GM10248 (cell line): ENCODE data around the gene KAZN.

Experiments used
- CTCF ChIA-PET: fragments of 300-600 bp; sonication (Branson Sonifier 250); formaldehyde crosslinking; extraction: SDS; loops from one replicate; lab custom pipeline; 2021; ENCODE audit warnings: antibody characterized with exemption; lab: Yijun Ruan, JAX
- POLR2A ChIA-PET: fragments of 350-650 bp; sonication (Branson Sonifier 250); formaldehyde crosslinking; extraction: SDS; loops from one replicate; lab custom pipeline; 2020; ENCODE audit warnings: antibody characterized with exemption; lab: Yijun Ruan, JAX
- DNase-seq: peaks from one replicate; pipeline ENCODE4 v3.0.0; 2012; ENCODE audit errors: extremely low spot score
- TF ChIP-seq, protein P1 (sequence below): IDR thresholded peaks from 2 replicates; pipeline ENCODE4 v1.5.1; 2012; ENCODE audit warnings: mild to moderate bottlenecking, low read depth; ENCODE audit errors: extremely low read depth, missing control alignments, control extremely low read depth

The KAZN gene

DNA sequence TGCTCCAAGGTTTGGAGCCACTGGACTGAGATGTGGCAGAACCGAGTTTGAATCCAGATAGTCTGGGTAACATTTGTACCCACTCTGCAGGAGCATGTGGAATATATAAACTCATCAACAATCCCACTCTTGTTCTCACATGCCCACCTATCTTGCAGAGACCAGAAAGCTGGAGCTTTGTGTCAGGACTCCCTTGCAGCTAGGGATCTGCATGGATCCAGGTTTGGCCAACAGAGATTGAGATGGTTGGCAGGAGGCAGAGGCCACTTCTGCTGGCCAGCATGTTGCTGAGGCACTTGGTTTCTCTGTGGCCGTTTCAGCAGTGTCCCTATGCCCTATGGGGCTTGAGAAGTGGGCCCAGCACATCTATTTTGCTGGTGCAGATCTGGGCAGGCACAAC is 208.3 kb downstream of the KAZN start:
- POLR2A ChIA-PET, result no interaction called here
- TF ChIP-seq, protein P1, sequence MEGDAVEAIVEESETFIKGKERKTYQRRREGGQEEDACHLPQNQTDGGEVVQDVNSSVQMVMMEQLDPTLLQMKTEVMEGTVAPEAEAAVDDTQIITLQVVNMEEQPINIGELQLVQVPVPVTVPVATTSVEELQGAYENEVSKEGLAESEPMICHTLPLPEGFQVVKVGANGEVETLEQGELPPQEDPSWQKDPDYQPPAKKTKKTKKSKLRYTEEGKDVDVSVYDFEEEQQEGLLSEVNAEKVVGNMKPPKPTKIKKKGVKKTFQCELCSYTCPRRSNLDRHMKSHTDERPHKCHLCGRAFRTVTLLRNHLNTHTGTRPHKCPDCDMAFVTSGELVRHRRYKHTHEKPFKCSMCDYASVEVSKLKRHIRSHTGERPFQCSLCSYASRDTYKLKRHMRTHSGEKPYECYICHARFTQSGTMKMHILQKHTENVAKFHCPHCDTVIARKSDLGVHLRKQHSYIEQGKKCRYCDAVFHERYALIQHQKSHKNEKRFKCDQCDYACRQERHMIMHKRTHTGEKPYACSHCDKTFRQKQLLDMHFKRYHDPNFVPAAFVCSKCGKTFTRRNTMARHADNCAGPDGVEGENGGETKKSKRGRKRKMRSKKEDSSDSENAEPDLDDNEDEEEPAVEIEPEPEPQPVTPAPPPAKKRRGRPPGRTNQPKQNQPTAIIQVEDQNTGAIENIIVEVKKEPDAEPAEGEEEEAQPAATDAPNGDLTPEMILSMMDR, result no peak

DNA sequence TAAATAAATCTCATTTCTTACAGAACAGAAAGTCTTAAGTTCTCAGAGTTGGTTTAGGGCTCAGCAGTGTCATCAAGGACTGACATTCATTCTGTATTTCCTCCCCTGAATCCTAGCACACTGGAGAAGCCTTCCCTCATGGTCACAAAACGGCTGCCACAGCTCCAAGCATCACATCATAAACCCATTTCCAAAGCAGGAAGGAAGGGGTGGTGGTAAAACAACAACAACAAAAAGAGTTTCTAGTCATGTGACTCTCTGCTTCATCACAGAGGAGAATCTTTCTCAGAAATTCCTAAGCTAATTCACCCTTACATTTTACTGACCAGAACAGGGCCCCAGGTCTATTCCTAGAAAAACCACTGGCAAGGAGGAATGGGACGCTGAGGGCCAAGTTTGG is 210.3 kb downstream of the KAZN start:
- CTCF ChIA-PET, result no interaction called here
- POLR2A ChIA-PET, result no interaction called here
- TF ChIP-seq, protein P1, result no peak
- no peak for DNase-seq

More for the DNA sequence above, 208.3 kb downstream of the KAZN start:
- DNase-seq, result no peak
- CTCF ChIA-PET, result interaction anchor here (1.8 kb wide), 1 partner anchor 74 kb away, joined by 4 read pairs; no protein-coding TSS in a partner anchor

DNA sequence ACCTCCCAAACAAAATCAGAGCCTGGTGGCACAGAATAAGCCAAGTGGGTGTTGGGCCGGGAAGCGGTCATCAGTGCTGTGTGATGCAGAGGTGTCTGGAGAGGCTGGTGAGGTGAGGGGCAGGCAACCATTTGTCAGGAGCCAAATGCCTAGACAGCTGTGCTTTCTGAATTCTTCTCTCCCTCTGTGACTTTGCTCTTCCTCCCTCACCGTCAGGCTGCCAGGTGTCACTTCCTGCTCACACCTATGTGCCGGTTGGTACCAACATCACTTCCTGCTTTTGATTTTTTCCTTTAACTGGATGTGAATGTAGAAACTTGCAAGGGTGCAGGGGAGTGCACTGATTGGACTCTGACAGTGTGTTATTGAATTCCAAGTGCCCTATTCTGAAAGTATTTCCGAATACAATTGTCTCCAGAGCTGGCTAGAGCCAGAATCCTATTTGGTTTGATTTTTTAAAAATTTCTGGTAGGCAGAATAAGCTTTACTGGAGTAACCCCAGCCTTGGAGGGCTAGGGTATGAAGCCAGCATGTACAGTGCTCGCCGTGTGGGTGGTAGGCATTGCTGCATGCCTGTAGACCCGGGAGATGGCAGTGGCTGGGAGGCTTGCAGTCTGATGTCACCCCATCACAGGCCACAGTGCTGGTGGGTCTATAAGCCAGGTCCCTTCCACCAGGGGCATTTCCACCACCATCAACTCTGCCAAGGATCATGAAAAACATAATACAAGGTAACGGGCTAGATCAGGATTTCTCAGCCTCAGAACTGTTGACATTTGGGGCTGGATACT is 210.9 kb downstream of the KAZN start:
- no peak for DNase-seq
- ChIA-PET POLR2A (no interaction called here), CTCF (no interaction called here)
- TF ChIP-seq, protein P1, result no peak

DNA sequence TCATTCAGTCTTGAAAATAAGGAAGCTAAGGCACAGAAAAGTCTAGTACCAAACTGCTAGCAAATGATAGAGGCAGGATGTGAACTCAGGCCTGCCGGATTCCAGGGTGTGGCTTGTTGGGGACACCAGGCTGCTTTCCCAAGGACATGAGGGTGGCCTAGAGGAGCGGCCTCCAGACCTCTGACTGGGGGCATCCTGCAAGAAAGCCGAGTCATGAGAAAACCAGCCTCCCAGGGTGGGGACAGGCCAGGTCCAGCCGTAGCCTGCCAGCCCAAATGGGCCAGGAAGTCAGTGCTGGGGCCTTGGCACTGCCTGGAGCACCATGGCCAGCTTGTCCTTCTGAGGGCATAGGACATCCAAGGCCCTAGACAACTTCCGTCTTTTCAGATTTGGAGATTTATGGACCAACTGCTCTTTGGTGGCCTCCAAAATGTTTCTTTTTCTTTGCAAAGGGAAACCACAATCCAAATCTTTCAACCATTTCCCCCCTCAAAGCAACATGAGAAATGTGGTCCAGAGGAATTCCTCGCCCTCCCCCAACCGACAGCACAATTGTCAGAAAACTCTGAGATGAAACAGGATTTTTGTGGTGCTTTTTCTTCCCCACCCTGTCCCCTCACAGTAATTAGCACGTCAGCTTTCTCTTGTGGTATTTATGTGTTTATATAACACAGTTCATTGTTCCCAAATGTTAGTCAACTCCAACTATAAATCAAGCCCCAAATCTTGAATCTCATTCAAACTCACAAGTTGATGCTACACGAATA is 212.3 kb downstream of the KAZN start:
- TF ChIP-seq, protein P1, result no peak
- DNase-seq, result no peak
- ChIA-PET POLR2A (no interaction called here), CTCF (interaction anchor here (0.7 kb wide), 1 partner anchor 215 kb away, joined by 3 read pairs; no protein-coding TSS in a partner anchor)

DNA sequence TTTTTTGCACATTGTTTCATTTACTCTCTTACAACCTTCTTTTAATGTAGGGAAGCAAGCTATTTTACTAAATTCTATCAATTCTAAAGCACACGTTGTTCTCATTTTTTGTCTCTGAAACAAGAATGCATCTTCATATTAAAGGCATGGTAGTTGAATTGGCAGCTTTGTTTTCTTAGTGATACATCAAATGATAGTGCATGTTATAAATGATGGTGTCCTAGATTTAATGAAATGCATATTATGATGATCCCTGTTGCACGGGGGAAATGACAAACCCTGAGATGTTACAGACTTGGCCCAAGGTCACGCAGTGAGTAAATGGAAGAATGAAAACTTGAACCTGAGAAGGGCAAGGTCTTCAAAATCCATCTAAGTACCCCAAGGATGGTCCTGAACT is 213.1 kb downstream of the KAZN start:
- CTCF ChIA-PET, result no interaction called here
- TF ChIP-seq, protein P1, result no peak
- no peak for DNase-seq
- POLR2A ChIA-PET, result no interaction called here

DNA sequence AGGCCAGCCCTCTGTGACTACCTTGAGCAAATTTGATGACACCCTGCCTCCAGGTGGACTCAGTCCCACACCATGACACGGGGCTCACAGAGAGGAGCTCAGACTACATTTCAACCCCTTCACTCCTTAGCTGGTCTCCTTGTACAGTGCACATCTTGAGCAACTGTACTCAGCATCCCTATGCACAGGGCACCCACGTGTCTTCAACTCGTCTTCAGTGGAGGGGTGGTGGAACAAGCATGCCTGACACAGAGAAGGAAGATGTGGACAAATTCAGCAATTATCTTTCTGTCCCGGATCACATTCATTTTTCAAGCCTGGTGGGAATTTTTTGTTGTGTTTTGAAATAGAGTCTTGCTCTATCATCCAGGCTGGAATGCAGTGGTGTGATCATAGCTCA is 213.7 kb downstream of the KAZN start:
- DNase-seq, result no peak
- TF ChIP-seq, protein P1, result no peak
- ChIA-PET CTCF (interaction anchor here (1.1 kb wide), 1 partner anchor 33 kb away, joined by 6 read pairs; no protein-coding TSS in a partner anchor), POLR2A (no interaction called here)
